CD14-positive monocyte (primary cell): ENCODE results near the gene RPL7A. TPM values are rescaled to one million over a fixed set of nuclear protein-coding genes. Genes with fewer than 3 reads are reported as not detected.

ENCODE experiments used
- DNase-seq, 3 donors: peaks; one replicate each; pipeline ENCODE4 v3.0.0-alpha.2; 2011 to 2022
- H2AFZ ChIP-seq: 2 replicates; pipeline ENCODE4 v1.6.0; 2012; ENCODE audit warnings: mild to moderate bottlenecking, low read depth, low read length, inconsistent platforms; ENCODE audit not compliant: insufficient read depth, poor library complexity, severe bottlenecking
- H3K27ac ChIP-seq, 2 donors: 1 replicate in 1 of 2; 2 replicates in 1 of 2; pipeline ENCODE4 v1.5.1; 2012 to 2013; ENCODE audit warnings: low read length in 2 of 2, control low read depth in 1 of 2, inconsistent platforms in 1 of 2, low read depth in 1 of 2, mild to moderate bottlenecking in 1 of 2
- H3K27me3 ChIP-seq, 2 donors: one replicate each; pipeline versions ENCODE4 v1.6.0 to v1.6.1; 2011 to 2013; ENCODE audit warnings: low read length in 2 of 2; ENCODE audit not compliant: control insufficient read depth in 2 of 2, insufficient read depth in 2 of 2
- H3K36me3 ChIP-seq, 2 donors: replicated peaks in 1 of 2; 1 replicate in 1 of 2; 2 replicates in 1 of 2; pipeline versions ENCODE4 v1.5.1 to v1.6.1; 2012 to 2013; ENCODE audit warnings: low read length in 2 of 2, control low read depth in 1 of 2, inconsistent platforms in 1 of 2, mild to moderate bottlenecking in 1 of 2; ENCODE audit not compliant: insufficient read depth in 2 of 2, control insufficient read depth in 1 of 2
- H3K4me1 ChIP-seq, 2 donors: 1 replicate in 1 of 2; 2 replicates in 1 of 2; pipeline versions ENCODE4 v1.5.1 to v1.6.1; 2012 to 2013; ENCODE audit warnings: low read length in 2 of 2, control low read depth in 1 of 2, inconsistent platforms in 1 of 2, mild to moderate bottlenecking in 1 of 2, moderate library complexity in 1 of 2; ENCODE audit not compliant: insufficient read depth in 2 of 2, control insufficient read depth in 1 of 2
- H3K4me2 ChIP-seq: replicated peaks from 2 replicates; pipeline ENCODE3; 2012; ENCODE audit warnings: low read length, moderate library complexity, mild to moderate bottlenecking; ENCODE audit not compliant: poor library complexity, severe bottlenecking; ENCODE audit errors: extremely low read depth
- H3K4me3 ChIP-seq, 3 experiments: fragments of 200-600 bp in 1 of 3; sonication (generic) in 1 of 3; replicated peaks in 1 of 3; 1 replicate in 2 of 3; 2 replicates in 1 of 3; pipeline ENCODE4 v1.5.1; 2011 to 2013; ENCODE audit warnings: low read length in 3 of 3, mild to moderate bottlenecking in 3 of 3, control low read depth in 2 of 3, low read depth in 2 of 3, inconsistent platforms in 1 of 3, moderate library complexity in 1 of 3
- H3K79me2 ChIP-seq: 2 replicates; pipeline ENCODE4 v1.6.0; 2012; ENCODE audit warnings: mild to moderate bottlenecking, control low read depth, inconsistent platforms, low read length, moderate library complexity; ENCODE audit not compliant: insufficient read depth
- H3K9ac ChIP-seq: 2 replicates; pipeline ENCODE4 v1.6.0; 2017; ENCODE audit warnings: low read length, mild to moderate bottlenecking; ENCODE audit not compliant: insufficient read depth, poor library complexity, severe bottlenecking
- H3K9me3 ChIP-seq, 2 donors: replicated peaks in 1 of 2; 1 replicate in 1 of 2; 2 replicates in 1 of 2; pipeline versions ENCODE4 v1.5.1 to v1.6.1; 2012 to 2013; ENCODE audit warnings: low read length in 2 of 2, control low read depth in 1 of 2; ENCODE audit not compliant: control insufficient read depth in 1 of 2, insufficient read depth in 1 of 2
- H4K20me1 ChIP-seq: 2 replicates; pipeline ENCODE4 v1.6.0; 2012; ENCODE audit warnings: mild to moderate bottlenecking, low read length, control low read depth, moderate library complexity; ENCODE audit not compliant: insufficient read depth
- H3K27ac Mint-ChIP-seq, 7 donors: one replicate each; pipeline ENCODE4 v1.8.0; 2020; ENCODE audit warnings: mild to moderate bottlenecking in 7 of 7, mixed read lengths in 7 of 7, moderate library complexity in 6 of 7, inconsistent platforms in 2 of 7
- H3K27me3 Mint-ChIP-seq, 3 donors: one replicate each; pipeline ENCODE4 v1.8.0; 2021 to 2022; ENCODE audit warnings: low read depth in 3 of 3, mild to moderate bottlenecking in 3 of 3, mixed read lengths in 3 of 3, moderate library complexity in 3 of 3, inconsistent platforms in 1 of 3
- H3K36me3 Mint-ChIP-seq, 2 donors: one replicate each; pipeline ENCODE4 v1.8.0; 2020; ENCODE audit warnings: mixed read lengths in 2 of 2, inconsistent platforms in 1 of 2, mild to moderate bottlenecking in 1 of 2
- H3K4me1 Mint-ChIP-seq: one replicate; pipeline ENCODE4 v1.8.0; 2020; ENCODE audit warnings: mild to moderate bottlenecking, mixed read lengths
- H3K4me3 Mint-ChIP-seq, 2 donors: one replicate each; pipeline ENCODE4 v1.8.0; 2020; ENCODE audit warnings: mild to moderate bottlenecking in 2 of 2, mixed read lengths in 2 of 2, moderate library complexity in 1 of 2
- H3K9me3 Mint-ChIP-seq, 7 donors: one replicate each; pipeline ENCODE4 v1.8.0; 2020 to 2022; ENCODE audit warnings: mixed read lengths in 7 of 7, mild to moderate bottlenecking in 6 of 7, moderate library complexity in 6 of 7, inconsistent platforms in 2 of 7
- WGBS: methylation state at CpG from one replicate; pipeline ENCODE4 v1.1.5; 2013; ENCODE audit warnings: missing lambda C conversion rate; ENCODE audit not compliant: insufficient coverage; 5-methylcytosine and 5-hydroxymethylcytosine counted together
- intact Hi-C, 2 donors: fragments of 100-400 bp; cut with micrococcal nuclease; formaldehyde crosslinking; loops; one replicate each; pipeline versions ENCODE4 v1.15.0 to v1.15.1; 2023
- polyA plus RNA-seq, 3 donors: library from polyadenylated mRNA; depleted of rRNA in 1 of 3; unstranded in 2 of 3; stranded (reverse) in 1 of 3; fragments of 300-500 nt in 2 of 3; fragments of >200 nt in 1 of 3; fragmentation: Illumina TruSeq in 2 of 3; gene quantifications; 1 replicate in 2 of 3; 2 replicates in 1 of 3; pipeline ENCODE4 v1.2.3, GENCODE V29; 2012 to 2021
- TF ChIP-seq, protein P1 (sequence below): fragments of 200-600 bp; IDR thresholded peaks from one replicate; pipeline ENCODE4 v1.8.0; 2022; ENCODE audit warnings: antibody characterized with exemption, mild to moderate bottlenecking

RPL7A gene
- polyA plus RNA-seq, 3 donors, result 390 to 2,322 (median 437) TPM

- Histone ChIP-seq H3K9ac (peak overlapping the region; percentile 54), H3K4me2 (peak overlapping the region; percentile 83), H2AFZ (peak overlapping the region; percentile 38), H3K4me1 (peaks cover 53 to 59% of the 10 kb centered on the region in 2 donors), H3K27me3 (no peaks in the 10 kb centered on the region), H3K27ac (peak overlapping the region; percentile 74 to 83), H3K79me2 (peaks cover 23% of the 10 kb centered on the region), H3K9me3 (no peaks in the 10 kb centered on the region), H3K4me3 (peak overlapping the region; percentile 3 to 74 (median 46)), H3K36me3 (peaks cover 38 to 43% of the 10 kb centered on the region in 2 donors), H4K20me1 (peaks cover 8% of the 10 kb centered on the region)
- peaks cover 53 to 85% of the 10 kb centered on the region in 2 donors for H3K36me3 Mint-ChIP-seq
- no peaks in the 10 kb centered on the region for H3K27me3 Mint-ChIP-seq
- H3K9me3 Mint-ChIP-seq, result no peaks in the 10 kb centered on the region
- intact Hi-C loops, result loop anchor here in 1 of 2 donors (5.0 kb wide), 1 partner anchor 309 kb away; the partner anchor contains the start of gene GTF3C5
- peak overlapping the region; percentile 73 to 88 for H3K4me3 Mint-ChIP-seq
- TF ChIP-seq, protein P1, sequence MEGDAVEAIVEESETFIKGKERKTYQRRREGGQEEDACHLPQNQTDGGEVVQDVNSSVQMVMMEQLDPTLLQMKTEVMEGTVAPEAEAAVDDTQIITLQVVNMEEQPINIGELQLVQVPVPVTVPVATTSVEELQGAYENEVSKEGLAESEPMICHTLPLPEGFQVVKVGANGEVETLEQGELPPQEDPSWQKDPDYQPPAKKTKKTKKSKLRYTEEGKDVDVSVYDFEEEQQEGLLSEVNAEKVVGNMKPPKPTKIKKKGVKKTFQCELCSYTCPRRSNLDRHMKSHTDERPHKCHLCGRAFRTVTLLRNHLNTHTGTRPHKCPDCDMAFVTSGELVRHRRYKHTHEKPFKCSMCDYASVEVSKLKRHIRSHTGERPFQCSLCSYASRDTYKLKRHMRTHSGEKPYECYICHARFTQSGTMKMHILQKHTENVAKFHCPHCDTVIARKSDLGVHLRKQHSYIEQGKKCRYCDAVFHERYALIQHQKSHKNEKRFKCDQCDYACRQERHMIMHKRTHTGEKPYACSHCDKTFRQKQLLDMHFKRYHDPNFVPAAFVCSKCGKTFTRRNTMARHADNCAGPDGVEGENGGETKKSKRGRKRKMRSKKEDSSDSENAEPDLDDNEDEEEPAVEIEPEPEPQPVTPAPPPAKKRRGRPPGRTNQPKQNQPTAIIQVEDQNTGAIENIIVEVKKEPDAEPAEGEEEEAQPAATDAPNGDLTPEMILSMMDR, result no peak
- peaks cover 55% of the 10 kb centered on the region for H3K4me1 Mint-ChIP-seq
- H3K27ac Mint-ChIP-seq, result peak overlapping the region; percentile 87 to 93 (median 92)
- WGBS, result 66% methylated on average over 10 of the region's 15 CpGs
- DNase-seq, result peak; percentile 67 to 74 (median 69)
Observed at GRCh38 chr9:133341369-133342068, 6.5 kb upstream of the RPL7A start.

DNA sequence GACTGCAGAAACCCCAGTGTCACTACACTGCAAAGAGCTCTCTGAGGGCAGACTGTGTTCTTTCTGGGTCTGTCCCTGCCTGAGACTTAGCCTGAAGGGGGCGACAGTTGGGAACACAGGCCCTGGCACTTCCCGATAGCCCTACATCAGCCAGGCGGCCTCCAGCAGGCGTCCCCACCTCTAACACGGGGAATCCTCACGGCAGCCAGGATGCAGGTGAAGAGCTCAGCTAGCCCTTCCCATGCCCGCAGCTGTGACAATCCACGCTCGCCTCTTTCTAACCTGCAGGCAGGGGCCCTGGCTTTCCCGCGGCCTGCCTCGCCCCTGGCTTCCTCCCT, 6.0 kb upstream of the RPL7A start:
- H3K36me3 ChIP-seq, result peaks cover 38 to 43% of the 10 kb centered on the region in 2 donors
- peak overlapping the region; percentile 73 to 88 for H3K4me3 Mint-ChIP-seq
- H3K4me1 Mint-ChIP-seq, result peaks cover 59% of the 10 kb centered on the region
- peak overlapping the region; percentile 54 for H3K9ac ChIP-seq
- peak overlapping the region in 1 of 3 experiments; percentile 74 for H3K4me3 ChIP-seq
- H2AFZ ChIP-seq, result peak overlapping the region; percentile 38
- WGBS, result 65% methylated on average over 12 of the region's 12 CpGs
- no peak for DNase-seq
- H4K20me1 ChIP-seq, result peaks cover 13% of the 10 kb centered on the region
- peaks cover 53 to 83% of the 10 kb centered on the region in 2 donors for H3K36me3 Mint-ChIP-seq
- H3K4me1 ChIP-seq, result peaks cover 57 to 59% of the 10 kb centered on the region in 2 donors
- no peaks in the 10 kb centered on the region for H3K27me3 Mint-ChIP-seq
- intact Hi-C loops, result loop anchor here in 1 of 2 donors (5.0 kb wide), 1 partner anchor 310 kb away; the partner anchor contains the start of gene GTF3C5
- peaks cover 28% of the 10 kb centered on the region for H3K79me2 ChIP-seq
- TF ChIP-seq, protein P1, result peak; percentile 35
- H3K9me3 Mint-ChIP-seq, result peaks cover 0 to 2% (median 0%) of the 10 kb centered on the region in 7 donors
- peak overlapping the region; percentile 82 to 93 (median 92) for H3K27ac Mint-ChIP-seq
- H3K9me3 ChIP-seq, result no peaks in the 10 kb centered on the region
- H3K4me2 ChIP-seq, result peak overlapping the region; percentile 83
- H3K27ac ChIP-seq, result peak overlapping the region; percentile 74 to 83
- no peaks in the 10 kb centered on the region for H3K27me3 ChIP-seq
